Islet precursor cell (in vitro differentiated cells): ENCODE measurements around the gene FXYD2.
"Not testable (repeated sequence)": the region's sequence is repeated elsewhere in the genome, so short reads cannot be mapped to it uniquely, and the experiment has no call there.

Experiments used
- DNase-seq: peaks from one replicate; pipeline ENCODE4 v3.0.0-alpha.2; 2018

FXYD2 gene

DNA sequence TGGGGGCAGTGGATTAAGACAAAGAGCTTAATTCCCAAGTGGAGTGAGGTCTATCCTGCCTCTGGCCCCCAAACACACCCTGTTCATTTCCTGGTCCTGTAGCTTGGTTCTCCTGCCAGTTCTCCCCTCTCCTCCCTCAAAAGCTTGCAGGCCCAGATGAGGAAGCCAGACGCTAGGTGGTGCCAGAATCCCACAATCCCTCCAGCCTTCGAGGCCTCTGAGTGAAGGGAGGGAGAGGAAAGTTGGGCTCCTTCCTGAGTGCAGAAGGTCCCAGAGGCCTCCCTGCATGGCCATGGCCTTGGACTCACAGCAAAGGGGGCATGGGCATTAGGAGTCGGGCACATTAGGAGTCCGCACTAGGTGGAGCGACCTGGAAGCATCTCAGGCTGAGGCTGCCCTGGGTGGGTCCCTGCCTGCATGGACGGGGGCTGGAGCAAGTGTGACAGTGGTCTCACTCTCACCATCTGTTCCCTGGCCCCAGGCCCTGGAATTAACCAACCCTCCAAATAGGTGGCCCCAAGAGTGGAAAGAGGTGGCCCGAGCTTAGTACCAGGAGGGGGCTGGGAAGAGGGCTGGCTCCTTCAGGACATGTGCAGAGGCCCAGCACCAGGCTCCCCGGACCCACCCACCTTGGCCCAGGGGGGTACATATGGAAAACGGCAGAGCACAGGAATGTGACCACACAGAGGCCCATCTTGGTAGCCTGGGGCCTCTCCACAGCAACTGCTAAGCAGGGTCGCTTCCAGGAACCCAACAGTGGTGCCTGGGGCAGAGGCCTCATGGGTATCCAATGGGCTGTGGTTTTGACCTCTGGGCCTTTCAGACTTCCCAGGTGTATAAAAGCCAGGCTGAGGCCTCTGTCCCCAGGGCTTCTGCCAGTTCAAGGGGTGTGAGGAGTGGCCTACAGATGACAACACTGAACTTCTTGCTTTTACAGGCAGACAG lies 5.2 kb downstream of the FXYD2 start:
- peak; percentile 95 for DNase-seq

- DNase-seq = no peak
Observed at GRCh38 chr11:117818041-117818873, 6.3 kb downstream of the FXYD2 start.

DNA sequence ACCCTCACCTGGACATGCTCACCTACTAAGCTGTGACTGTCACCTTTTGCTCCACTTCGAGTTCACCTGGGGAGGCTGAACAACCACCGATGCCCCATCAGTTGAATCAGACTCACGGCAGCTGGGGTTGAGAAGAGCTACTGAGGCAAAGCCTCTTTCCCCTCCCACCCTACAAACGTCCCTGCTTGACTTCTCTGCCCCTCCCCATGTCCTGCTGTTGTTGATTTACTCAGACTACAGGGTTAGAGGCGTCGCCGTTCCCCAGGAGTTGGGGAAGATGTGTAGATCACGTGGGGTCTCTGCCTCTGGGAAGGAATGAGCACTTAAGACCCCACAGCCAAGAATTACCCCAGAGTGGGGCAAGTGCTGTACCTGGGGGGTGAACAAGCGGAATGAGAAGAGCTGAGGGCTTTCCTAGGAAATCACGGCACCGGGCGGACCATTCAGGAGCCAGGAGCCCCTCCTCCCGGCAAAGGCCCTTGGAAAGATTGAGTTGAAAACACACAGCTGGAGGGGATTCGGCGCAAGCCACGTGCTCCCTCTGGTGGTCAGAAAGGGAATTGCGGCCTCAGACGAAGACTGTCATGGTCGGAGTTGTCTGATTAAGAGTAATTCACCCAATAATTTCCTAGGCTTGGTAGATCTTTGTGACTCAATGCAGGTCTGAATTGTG lies 7.0 kb downstream of the FXYD2 start:
- peak; percentile 92 for DNase-seq

GRCh38 chr11:117816846-117817367 lies 7.6 kb downstream of the FXYD2 start:
- no peak for DNase-seq

DNA sequence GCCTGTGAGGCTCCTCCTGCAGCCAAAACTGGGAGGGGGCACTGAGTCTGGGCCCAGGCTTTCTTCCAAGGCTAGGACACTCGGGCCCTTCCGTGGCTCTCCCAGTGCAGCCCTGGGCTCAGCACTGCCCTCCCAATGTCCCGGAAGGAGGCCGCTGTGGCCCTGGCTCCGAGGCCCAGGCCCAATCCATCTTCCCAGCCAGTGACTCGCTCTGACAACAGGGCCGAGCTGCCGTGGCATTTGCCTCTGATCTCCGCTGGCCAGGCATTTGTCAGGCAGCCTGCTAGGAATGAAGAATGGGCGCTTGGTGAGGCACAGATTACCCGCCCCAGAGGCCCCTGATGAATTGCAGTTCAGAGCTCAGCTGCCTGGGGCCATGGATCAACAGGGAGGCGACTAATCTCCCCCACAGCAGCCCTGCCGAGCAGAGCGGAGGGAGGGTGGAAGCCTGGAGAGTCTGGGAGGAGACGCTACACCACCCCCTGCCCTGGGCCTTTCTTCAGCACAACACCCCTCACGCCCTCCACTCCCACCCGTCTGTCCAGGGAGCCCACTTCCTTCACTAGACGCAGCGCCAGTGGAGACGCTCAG lies 8.3 kb downstream of the FXYD2 start:
- peak; percentile 99 for DNase-seq

- DNase-seq = no peak
Observed at GRCh38 chr11:117815262-117815803, 9.2 kb downstream of the FXYD2 start.

GRCh38 chr11:117814766-117815261 lies 9.7 kb downstream of the FXYD2 start:
- no peak for DNase-seq

DNA sequence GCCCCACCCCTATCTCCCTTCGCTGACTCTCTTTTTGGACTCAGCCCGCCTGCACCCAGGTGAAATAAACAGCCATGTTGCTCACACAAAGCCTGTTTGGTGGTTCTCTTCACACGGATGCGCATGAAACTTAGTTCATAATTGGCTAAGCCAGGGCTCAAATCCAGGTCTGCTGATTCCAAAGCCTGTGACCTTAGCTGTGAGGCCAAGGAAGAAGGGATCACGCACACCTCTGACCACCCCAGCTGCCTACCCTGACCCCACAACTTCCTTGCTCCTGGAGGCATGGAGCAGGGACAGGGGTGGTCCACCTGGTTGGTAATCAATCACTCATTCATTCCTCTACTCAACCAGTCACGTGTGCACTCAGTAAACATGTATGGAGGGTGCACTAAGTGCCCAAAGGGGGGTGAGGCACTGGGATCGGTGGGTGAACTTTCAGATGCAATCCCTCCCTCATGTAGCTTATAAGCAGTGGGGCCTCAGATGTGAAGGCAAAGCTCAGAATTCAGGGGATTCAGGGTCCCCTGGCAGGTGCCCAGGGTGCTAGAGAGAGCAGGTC lies 10.3 kb downstream of the FXYD2 start:
- no peak for DNase-seq

GRCh38 chr11:117810056-117810451 lies 14.5 kb downstream of the FXYD2 start:
- not testable (repeated sequence) for DNase-seq

- DNase-seq = peak; percentile 93
Observed at GRCh38 chr11:117809236-117810055, 15.1 kb downstream of the FXYD2 start.

DNA sequence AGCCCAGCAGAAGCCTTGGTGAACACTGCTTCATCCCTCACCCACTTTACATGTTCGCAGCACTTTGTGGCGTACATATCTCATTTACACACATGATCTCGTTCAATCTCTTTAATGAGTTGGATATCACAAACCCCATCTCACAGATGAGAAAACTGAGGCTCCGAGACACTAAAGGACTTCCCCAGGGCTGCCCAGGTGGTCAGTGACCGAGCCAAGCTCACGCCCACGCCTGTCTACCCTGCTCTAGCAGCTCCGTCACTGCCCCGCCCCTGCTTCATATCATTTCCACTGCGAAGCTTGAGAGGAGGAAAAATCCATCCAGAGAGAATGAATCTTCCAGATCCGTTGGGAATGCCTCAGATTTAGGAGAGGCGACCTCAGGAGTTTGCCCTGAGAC lies 15.8 kb downstream of the FXYD2 start:
- no peak for DNase-seq

DNA sequence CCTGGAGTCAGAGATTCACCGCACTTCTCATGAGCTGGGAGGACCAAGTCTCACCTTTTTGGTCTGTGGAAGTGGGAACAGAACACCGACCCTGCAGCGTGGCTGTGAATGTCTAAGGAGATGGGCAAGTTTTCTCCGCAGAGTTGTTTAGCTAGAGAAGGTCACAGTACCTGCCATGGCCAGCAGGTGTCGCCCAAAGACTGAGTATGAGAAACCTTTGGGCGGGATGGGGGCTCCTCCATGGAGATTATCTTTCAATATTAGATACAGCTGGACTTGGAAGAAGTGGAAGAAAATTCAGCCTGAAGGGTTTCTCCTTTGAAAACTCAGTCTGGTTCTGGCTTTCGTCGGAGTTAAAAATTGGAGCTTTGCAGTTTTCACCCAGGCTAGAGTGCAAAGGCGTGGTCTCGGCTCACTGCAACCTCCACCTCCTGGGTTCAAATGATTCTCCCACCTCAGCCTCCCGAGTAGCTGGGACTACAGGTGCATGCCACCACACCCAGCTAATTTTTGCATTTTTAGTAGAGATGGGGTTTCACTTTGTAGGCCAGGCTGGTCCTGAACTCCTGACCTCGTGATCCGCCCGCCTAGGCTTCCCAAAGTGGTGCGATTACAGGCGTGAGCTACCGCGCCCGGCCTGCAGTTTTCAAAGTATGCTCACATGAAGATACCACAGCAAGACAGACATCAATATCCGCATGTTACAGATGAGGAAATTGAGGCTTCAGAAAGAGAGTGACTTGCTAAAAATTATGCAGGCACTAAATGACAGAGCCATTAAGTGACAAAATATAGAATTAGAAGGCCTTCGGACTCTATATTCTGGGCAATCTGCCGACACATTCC lies 16.8 kb downstream of the FXYD2 start:
- peak; percentile 77 for DNase-seq

GRCh38 chr11:117806846-117807245 lies 17.7 kb downstream of the FXYD2 start:
- no peak for DNase-seq

DNA sequence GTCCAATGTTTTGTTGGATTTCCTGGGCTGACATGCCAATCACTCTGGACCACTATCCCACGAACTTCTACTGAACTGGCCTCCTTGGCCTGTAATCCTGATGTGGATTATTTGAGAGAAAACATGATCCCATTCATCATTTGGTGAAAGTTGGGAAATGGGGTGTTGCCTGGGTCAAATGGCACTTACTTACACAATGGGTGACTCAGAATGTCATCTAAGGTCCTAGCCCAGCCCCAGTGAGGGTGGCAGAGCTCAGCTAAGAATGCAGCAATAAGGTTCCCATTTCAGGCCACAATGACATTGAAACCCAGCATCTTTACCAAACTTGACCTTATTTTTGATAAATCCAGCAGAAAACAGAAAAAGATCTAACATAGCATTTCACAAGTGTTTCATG lies 19.5 kb downstream of the FXYD2 start:
- no peak for DNase-seq

- no peak for DNase-seq
Observed at GRCh38 chr11:117803896-117804295, 20.6 kb downstream of the FXYD2 start.

DNA sequence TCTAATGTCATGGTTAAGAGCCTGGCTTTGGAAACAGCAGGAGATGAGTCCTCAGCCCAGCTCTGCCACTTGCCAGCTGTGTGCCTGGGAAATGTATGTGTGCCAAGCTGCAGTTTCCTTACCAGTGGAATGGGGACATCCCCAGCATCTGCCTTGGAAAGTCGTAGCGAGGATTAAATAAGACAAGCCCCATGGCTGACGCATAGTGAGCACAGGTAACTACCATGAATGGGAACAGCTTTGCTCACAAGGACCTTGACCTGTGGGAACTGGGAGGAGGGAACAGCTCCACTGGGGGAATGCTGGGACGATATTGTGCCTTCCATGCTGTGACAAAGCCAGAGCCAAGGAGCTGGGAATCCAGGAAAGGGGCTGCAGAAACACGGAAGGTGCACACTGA lies 24.9 kb downstream of the FXYD2 start:
- DNase-seq = no peak

- DNase-seq = no peak
Observed at GRCh38 chr11:117796872-117797529, 27.5 kb downstream of the FXYD2 start, which contains the start of gene DSCAML1. Gene DSCAML1 (minus strand): TSS chr11:117797216. CDS start chr11:117797079, 137 bp downstream.

DNA sequence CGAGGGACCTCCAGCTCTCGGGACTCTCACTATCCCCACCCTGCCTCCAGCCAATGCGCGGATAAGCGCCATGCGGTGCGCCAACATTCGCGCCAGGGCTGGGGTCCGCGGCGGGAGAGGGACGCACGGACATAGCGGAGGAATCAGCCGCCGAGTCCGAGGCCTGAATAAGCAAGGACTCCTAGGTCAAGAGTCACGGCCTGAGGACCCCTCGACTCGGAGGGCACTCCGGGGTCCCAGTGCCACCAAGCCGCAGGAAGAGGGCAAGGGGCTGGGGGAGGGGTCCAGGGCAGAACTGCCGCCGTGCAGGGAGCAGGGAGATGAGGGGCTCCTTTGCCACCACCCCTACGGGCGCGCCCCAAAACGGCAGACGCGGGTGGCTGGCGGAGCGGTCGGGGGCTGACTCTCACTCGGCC lies 28.1 kb downstream of the FXYD2 start:
- DNase-seq = no peak
